AG20443 (cell line): ENCODE data around the gene SNTB2.

ENCODE experiments used
- DNase-seq: peaks from one replicate; pipeline ENCODE4 v3.0.0; 2012; ENCODE audit warnings: low spot score, mixed read lengths

SNTB2 gene

GRCh38 chr16:69180011-69180338, 7.0 kb upstream of the SNTB2 start:
- no peak for DNase-seq

- no peak for DNase-seq
These were observed 4.1 kb upstream of the SNTB2 start for GRCh38 chr16:69182730-69183416.

- peak; percentile 65 for DNase-seq
These were observed 677 bp downstream of the SNTB2 start for GRCh38 chr16:69187446-69188235.

- no peak for DNase-seq
These were observed 1.2 kb downstream of the SNTB2 start for GRCh38 chr16:69188236-69188549.

- no peak for DNase-seq
These were observed 1.8 kb downstream of the SNTB2 start for GRCh38 chr16:69188716-69189115.

- DNase-seq: no peak
These were observed 3.2 kb downstream of the SNTB2 start for GRCh38 chr16:69190046-69190588.

- no peak for DNase-seq
These were observed 3.6 kb downstream of the SNTB2 start for GRCh38 chr16:69190598-69190997.

- DNase-seq: no peak
These were observed 4.2 kb downstream of the SNTB2 start for GRCh38 chr16:69191136-69191535.

GRCh38 chr16:69193855-69194254, 6.9 kb downstream of the SNTB2 start:
- no peak for DNase-seq

- no peak for DNase-seq
These were observed 7.5 kb downstream of the SNTB2 start for GRCh38 chr16:69194488-69194887.

GRCh38 chr16:69195369-69196029, 8.5 kb downstream of the SNTB2 start:
- DNase-seq: no peak

- no peak for DNase-seq
These were observed 10.6 kb downstream of the SNTB2 start for GRCh38 chr16:69197573-69197972.

GRCh38 chr16:69199382-69199781, 12.4 kb downstream of the SNTB2 start:
- DNase-seq: no peak

- DNase-seq: no peak
These were observed 14.3 kb downstream of the SNTB2 start for GRCh38 chr16:69201291-69201690.

GRCh38 chr16:69201787-69202186, 14.8 kb downstream of the SNTB2 start:
- no peak for DNase-seq

GRCh38 chr16:69204172-69204571, 17.2 kb downstream of the SNTB2 start:
- no peak for DNase-seq

- no peak for DNase-seq
These were observed 22.8 kb downstream of the SNTB2 start for GRCh38 chr16:69209735-69210134.

GRCh38 chr16:69217433-69217832, 30.5 kb downstream of the SNTB2 start:
- no peak for DNase-seq

- no peak for DNase-seq
These were observed 32.3 kb downstream of the SNTB2 start for GRCh38 chr16:69219279-69219678.

GRCh38 chr16:69223882-69224281, 36.9 kb downstream of the SNTB2 start:
- DNase-seq: peak; percentile 31

GRCh38 chr16:69225121-69225520, 38.2 kb downstream of the SNTB2 start:
- DNase-seq: no peak

GRCh38 chr16:69233124-69233523, 46.2 kb downstream of the SNTB2 start:
- no peak for DNase-seq

- DNase-seq: no peak
These were observed 47.5 kb downstream of the SNTB2 start for GRCh38 chr16:69234460-69234859.
